HepG2 (cell line): ENCODE results near the gene TMEM204. TPM values are rescaled to one million over a fixed set of nuclear protein-coding genes. Genes with fewer than 3 reads are reported as not detected.
A peak's percentile ranks its signal among the peaks of the same experiment; 100 is the strongest.

Experiments used
- ARHGAP35 ChIP-seq: sonication (generic); formaldehyde crosslinking; IDR thresholded peaks from 2 replicates; pipeline ENCODE4 v1.9.0; 2022; ENCODE audit warnings: mild to moderate bottlenecking, inconsistent platforms, moderate library complexity, missing genetic modification reagents, borderline replicate concordance
- FOXA3 ChIP-seq: IDR thresholded peaks from 2 replicates; pipeline ENCODE4 v1.6.1; 2016; ENCODE audit warnings: missing genetic modification reagents, missing compliant biosample characterization
- HBP1 ChIP-seq: IDR thresholded peaks from 2 replicates; pipeline ENCODE4 v1.6.1; 2016; ENCODE audit warnings: low read depth, control low read depth
- ISL2 ChIP-seq: sonication (generic); formaldehyde crosslinking; IDR thresholded peaks from 2 replicates; pipeline ENCODE4 v1.5.0; 2020; ENCODE audit warnings: missing genetic modification reagents
- KMT2B ChIP-seq: IDR thresholded peaks from 2 replicates; pipeline ENCODE4 v1.6.1; 2016; ENCODE audit warnings: missing genetic modification reagents, missing compliant biosample characterization
- NAIF1 ChIP-seq: sonication (generic); formaldehyde crosslinking; IDR thresholded peaks from 2 replicates; pipeline ENCODE4 v1.5.0; 2020; ENCODE audit warnings: mild to moderate bottlenecking, missing genetic modification reagents, borderline replicate concordance
- RFX3 ChIP-seq: IDR thresholded peaks from 2 replicates; pipeline ENCODE4 v1.6.1; 2016; ENCODE audit warnings: missing biosample characterization, missing genetic modification reagents
- SALL2 ChIP-seq: sonication (generic); formaldehyde crosslinking; IDR thresholded peaks from 2 replicates; pipeline ENCODE4 v1.8.1; 2023; ENCODE audit warnings: mild to moderate bottlenecking, missing genetic modification reagents, inconsistent platforms
- SOX6 ChIP-seq, 2 experiments: fragments of 450-650 bp in 1 of 2; sonication (generic) in 1 of 2; formaldehyde crosslinking in 1 of 2; IDR thresholded peaks; 2 replicates each; pipeline versions ENCODE4 v1.4.0 to v1.6.1; 2017 to 2020; ENCODE audit warnings: antibody characterized with exemption in 1 of 2, mild to moderate bottlenecking in 1 of 2, missing genetic modification reagents in 1 of 2
- ZBED4 ChIP-seq: sonication (generic); formaldehyde crosslinking; IDR thresholded peaks from 2 replicates; pipeline ENCODE4 v1.4.0; 2020; ENCODE audit warnings: missing genetic modification reagents, borderline replicate concordance
- ZFP36L2 ChIP-seq: sonication (generic); formaldehyde crosslinking; IDR thresholded peaks from 2 replicates; pipeline ENCODE4 v1.4.0; 2020; ENCODE audit warnings: missing genetic modification reagents
- ZHX1 ChIP-seq: sonication (generic); formaldehyde crosslinking; IDR thresholded peaks from 2 replicates; pipeline ENCODE4 v1.8.1; 2022; ENCODE audit warnings: low read depth, mild to moderate bottlenecking, missing genetic modification reagents
- ZNF646 ChIP-seq: sonication (generic); formaldehyde crosslinking; IDR thresholded peaks from 2 replicates; pipeline ENCODE4 v1.9.0; 2021; ENCODE audit warnings: mild to moderate bottlenecking, missing genetic modification reagents
- polyA plus RNA-seq, 8 experiments: library from polyadenylated mRNA; depleted of rRNA in 3 of 8; stranded (reverse) in 7 of 8; unstranded in 1 of 8; fragments of >200 nt; fragmentation: Illumina TruSeq in 4 of 8; extraction: Trizol in 4 of 8; gene quantifications; 2 replicates each; pipeline versions ENCODE4 v1.2.1 to v1.2.3, GENCODE V29; 2011 to 2016; ENCODE audit warnings: low read depth in 4 of 8, missing spikeins in 1 of 8, mixed read lengths in 1 of 8; ENCODE audit not compliant: insufficient read depth in 1 of 8
- total RNA-seq, 5 experiments: library from RNA; depleted of rRNA; stranded (reverse); fragments of >200 nt; fragmentation: Illumina TruSeq; extraction: Trizol; gene quantifications; 2 replicates each; pipeline ENCODE4 v1.2.3, GENCODE V29; 2016; ENCODE audit warnings: low read depth in 1 of 5

TMEM204 gene
- total and polyA plus RNA-seq, 2 of the 13 experiments (the other 11 are each of a cell fraction or from before 2014, with no cell fraction given), result not detected

GRCh38 chr16:1492923-1493745 lies 40.3 kb upstream of the TMEM204 start, which contains the start of gene TELO2 (continued):
- TF ChIP-seq ZNF646, result no peak
- TF ChIP-seq SOX6 (IDR thresholded peaks at IDR 0.05), result no peak
- TF ChIP-seq SOX6 (CRISPR knock-in tag; IDR thresholded peaks at IDR 0.05), result no peak; the same call in 1 of the 2 replicates
- TF ChIP-seq ZFP36L2, result no peak
- no peak for TF ChIP-seq NAIF1 (CRISPR knock-in tag)
- no peak; the same call in 1 of the 2 replicates for TF ChIP-seq ZBED4
- TF ChIP-seq RFX3, result no peak
- TF ChIP-seq HBP1 (CRISPR knock-in tag), result no peak; the same call in 1 of the 2 replicates
- TF ChIP-seq ARHGAP35 (CRISPR knock-in tag), result no peak
- TF ChIP-seq ISL2 (CRISPR knock-in tag), result peak; percentile 35; the same call in 1 of the 2 replicates
- peak; percentile 58 for TF ChIP-seq KMT2B
- TF ChIP-seq ZHX1, result no peak
- TF ChIP-seq FOXA3 (CRISPR knock-in tag), result peak; percentile 37; the same call in 1 of the 2 replicates
- no peak for TF ChIP-seq SALL2 (CRISPR knock-in tag)
